ENCODE data around the gene C20orf144. TPM values are rescaled to one million over a fixed set of nuclear protein-coding genes. Genes with fewer than 3 reads are reported as not detected.

C20orf144 gene
- total RNA-seq, 2 donors from 2014 or later = 0.66 TPM; not detected in 1

DNA sequence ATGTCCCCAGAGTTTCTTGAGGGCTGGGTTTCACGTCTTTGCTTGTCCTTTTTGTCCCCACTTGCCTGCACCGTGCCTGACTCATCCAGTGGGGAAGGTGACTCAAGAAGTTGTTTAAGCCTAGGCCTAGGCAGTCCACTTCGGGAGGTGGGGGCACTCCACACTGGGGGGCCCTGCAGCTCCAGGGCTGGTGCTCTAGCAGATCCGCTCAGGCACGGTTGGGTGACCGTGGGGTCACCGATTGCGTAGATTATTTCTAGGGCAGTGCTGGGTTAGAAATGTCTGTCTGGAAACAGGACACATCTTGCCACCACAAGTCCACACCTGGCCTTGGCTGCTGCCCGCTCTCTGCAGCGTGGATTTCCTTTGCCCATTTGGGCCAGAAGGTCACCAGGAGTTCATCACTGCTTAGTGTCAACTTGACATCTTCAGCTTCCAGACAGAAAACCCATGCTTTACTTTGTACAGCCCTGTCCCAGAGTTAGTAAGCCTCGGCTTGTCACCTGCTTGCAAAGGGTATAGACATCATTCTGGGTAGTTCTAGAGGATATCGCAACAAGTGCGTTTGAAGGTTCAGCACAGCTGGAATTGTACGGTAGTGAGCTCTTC, 13.6 kb upstream of the C20orf144 start:
- no peak for ATAC-seq
- WGBS, 2 donors = 81 to 92% methylated on average over 9 to 14 of the region's 14 CpGs
- intact Hi-C loops (cut with DNase I) = no loop called here
- H3K27me3 ChIP-seq = no peaks in the 10 kb centered on the region
- peaks cover 27% of the 10 kb centered on the region for H3K4me1 ChIP-seq
- DNase-seq = peak in 1 of 4 donors; percentile 16
- H3K9me3 ChIP-seq = no peaks in the 10 kb centered on the region
- peak overlapping the region in 2 of 4 donors; percentile 68 to 73 for H3K27ac ChIP-seq
- peaks cover 0 to 10% of the 10 kb centered on the region in 2 donors for H3K36me3 ChIP-seq (replicated peaks in 1 of 2; ENCODE audit: insufficient read depth in 1 of 2, low read depth in 2 of 2)
- no peak overlapping the region for H3K4me3 ChIP-seq
- TF ChIP-seq, protein P1, sequence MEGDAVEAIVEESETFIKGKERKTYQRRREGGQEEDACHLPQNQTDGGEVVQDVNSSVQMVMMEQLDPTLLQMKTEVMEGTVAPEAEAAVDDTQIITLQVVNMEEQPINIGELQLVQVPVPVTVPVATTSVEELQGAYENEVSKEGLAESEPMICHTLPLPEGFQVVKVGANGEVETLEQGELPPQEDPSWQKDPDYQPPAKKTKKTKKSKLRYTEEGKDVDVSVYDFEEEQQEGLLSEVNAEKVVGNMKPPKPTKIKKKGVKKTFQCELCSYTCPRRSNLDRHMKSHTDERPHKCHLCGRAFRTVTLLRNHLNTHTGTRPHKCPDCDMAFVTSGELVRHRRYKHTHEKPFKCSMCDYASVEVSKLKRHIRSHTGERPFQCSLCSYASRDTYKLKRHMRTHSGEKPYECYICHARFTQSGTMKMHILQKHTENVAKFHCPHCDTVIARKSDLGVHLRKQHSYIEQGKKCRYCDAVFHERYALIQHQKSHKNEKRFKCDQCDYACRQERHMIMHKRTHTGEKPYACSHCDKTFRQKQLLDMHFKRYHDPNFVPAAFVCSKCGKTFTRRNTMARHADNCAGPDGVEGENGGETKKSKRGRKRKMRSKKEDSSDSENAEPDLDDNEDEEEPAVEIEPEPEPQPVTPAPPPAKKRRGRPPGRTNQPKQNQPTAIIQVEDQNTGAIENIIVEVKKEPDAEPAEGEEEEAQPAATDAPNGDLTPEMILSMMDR (IDR thresholded peaks at IDR 0.05) = no peak
- TF ChIP-seq POLR2A (IDR thresholded peaks at IDR 0.05) = no peak

- intact Hi-C loops (cut with DNase I) = no loop called here
- peaks cover 0 to 10% of the 10 kb centered on the region in 2 donors for H3K36me3 ChIP-seq (replicated peaks in 1 of 2; ENCODE audit: insufficient read depth in 1 of 2, low read depth in 2 of 2)
- no peak overlapping the region for H3K4me3 ChIP-seq
- WGBS, 2 donors = 80 to 83% methylated on average over 13 to 19 of the region's 19 CpGs
- no peak overlapping the region for H3K27ac ChIP-seq
- ATAC-seq = no peak
- peak in 2 of 4 donors; percentile 31 to 42 for DNase-seq
- TF ChIP-seq, protein P1 (IDR thresholded peaks at IDR 0.05) = no peak
- TF ChIP-seq POLR2A (IDR thresholded peaks at IDR 0.05) = no peak
- peaks cover 35% of the 10 kb centered on the region for H3K4me1 ChIP-seq
- no peaks in the 10 kb centered on the region for H3K27me3 ChIP-seq
- no peaks in the 10 kb centered on the region for H3K9me3 ChIP-seq
Observed at GRCh38 chr20:33649201-33649681, 12.9 kb upstream of the C20orf144 start.

- ATAC-seq (no peak), DNase-seq (no peak)
- Histone ChIP-seq H3K9me3 (no peaks in the 10 kb centered on the region), H3K4me1 (peaks cover 45% of the 10 kb centered on the region), H3K36me3 (replicated peaks in 1 of 2; ENCODE audit: insufficient read depth in 1 of 2, low read depth in 2 of 2) (peaks cover 0 to 4% of the 10 kb centered on the region in 2 donors), H3K27ac (no peak overlapping the region), H3K4me3 (no peak overlapping the region), H3K27me3 (no peaks in the 10 kb centered on the region)
- no peak for TF ChIP-seq POLR2A (IDR thresholded peaks at IDR 0.05)
- TF ChIP-seq, protein P1 (IDR thresholded peaks at IDR 0.05) = no peak
- WGBS, 2 donors = 86 to 92% methylated on average over 11 of the region's 11 CpGs
- intact Hi-C loops (cut with DNase I) = loop anchor here (10.0 kb wide), 1 partner anchor 195 kb away; no protein-coding TSS in a partner anchor
Observed at GRCh38 chr20:33650111-33650752, 11.9 kb upstream of the C20orf144 start.

GRCh38 chr20:33650753-33651561, 11.2 kb upstream of the C20orf144 start:
- Histone ChIP-seq H3K27me3 (no peaks in the 10 kb centered on the region), H3K36me3 (replicated peaks in 1 of 2; ENCODE audit: insufficient read depth in 1 of 2, low read depth in 2 of 2) (no peaks in the 10 kb centered on the region), H3K4me3 (no peak overlapping the region), H3K9me3 (no peaks in the 10 kb centered on the region), H3K4me1 (peaks cover 48% of the 10 kb centered on the region), H3K27ac (no peak overlapping the region)
- TF ChIP-seq, protein P1 (IDR thresholded peaks at IDR 0.05) = no peak
- TF ChIP-seq POLR2A (IDR thresholded peaks at IDR 0.05) = no peak
- intact Hi-C loops (cut with DNase I) = loop anchor here (10.0 kb wide), 1 partner anchor 196 kb away; no protein-coding TSS in a partner anchor
- 71 to 79% methylated on average over 5 to 10 of the region's 10 CpGs for WGBS, 2 donors
- DNase-seq (peak in 2 of 4 donors; percentile 12 to 32), ATAC-seq (no peak)

All from body of pancreas (tissue), 4 donors.